ENCODE results near the gene NUDT8.

DNA sequence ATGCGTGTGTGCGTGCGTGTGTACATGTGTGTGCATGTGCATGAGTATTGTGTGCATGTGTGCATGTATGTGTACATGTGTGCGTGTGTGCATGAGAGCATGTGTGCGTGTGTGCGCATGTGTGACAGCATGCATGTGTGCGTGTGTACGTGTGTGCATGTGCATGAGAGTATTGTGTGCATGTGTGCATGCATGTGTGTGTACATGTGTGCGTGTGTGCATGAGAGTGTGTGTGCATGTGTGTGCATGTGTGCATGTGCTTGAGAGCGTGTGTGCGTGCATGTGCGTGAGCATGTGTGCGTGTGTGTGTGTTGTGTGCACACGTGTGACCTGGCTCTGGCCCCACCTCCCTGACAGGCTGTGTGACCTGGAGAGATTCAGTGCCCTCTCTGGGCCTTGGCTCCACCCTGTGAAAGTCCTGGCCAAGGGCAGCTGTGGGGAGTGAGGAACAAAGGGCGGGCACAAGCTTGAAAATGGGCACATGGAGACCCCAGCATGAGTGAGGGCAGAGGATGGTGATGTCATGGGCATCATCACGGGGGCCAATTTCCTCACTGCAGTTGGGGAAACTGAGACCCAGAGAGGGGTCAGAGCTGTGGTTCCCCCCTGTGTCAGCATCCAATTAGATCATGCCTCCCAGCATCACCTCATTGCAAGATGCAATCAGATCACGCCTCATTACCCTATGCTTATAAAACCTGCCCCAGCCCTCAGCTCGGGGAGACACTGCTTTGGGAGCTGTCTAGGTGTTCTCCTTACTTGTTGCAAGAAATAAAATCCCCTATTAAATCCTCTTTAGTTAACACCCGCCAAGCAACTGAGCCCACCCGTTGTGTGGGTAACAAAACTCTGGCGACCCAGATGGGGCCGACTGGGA lies 20.1 kb upstream of the NUDT8 start:
- TF ChIP-seq, protein P1, sequence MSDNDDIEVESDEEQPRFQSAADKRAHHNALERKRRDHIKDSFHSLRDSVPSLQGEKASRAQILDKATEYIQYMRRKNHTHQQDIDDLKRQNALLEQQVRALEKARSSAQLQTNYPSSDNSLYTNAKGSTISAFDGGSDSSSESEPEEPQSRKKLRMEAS (IDR thresholded peaks at IDR 0.05), result no peak
- TF ChIP-seq FOXM1 (IDR thresholded peaks at IDR 0.05; ENCODE audit: borderline replicate concordance, low read depth) (no peak), EP300 (IDR thresholded peaks at IDR 0.05; ENCODE audit: borderline replicate concordance) (no peak), ZBTB7A (IDR thresholded peaks at IDR 0.05; ENCODE audit: low read depth) (no peak), EGR1 (IDR thresholded peaks at IDR 0.05) (no peak), CEBPB (IDR thresholded peaks at IDR 0.05) (no peak), TEAD4 (IDR thresholded peaks at IDR 0.05) (no peak)
